Measurements from ENCODE around the gene CASQ2.

GRCh38 chr1:115701090-115701489 is 67.4 kb downstream of the CASQ2 start:
- TF ChIP-seq CTCF (IDR thresholded peaks at IDR 0.05) (no peak), POLR2A (IDR thresholded peaks at IDR 0.05) (no peak)
